Neural cell (in vitro differentiated cells): ENCODE results near the gene WDR17. TPM values are rescaled to one million over a fixed set of nuclear protein-coding genes. Genes with fewer than 3 reads are reported as not detected.

Source experiments
- H2AFZ ChIP-seq: fragments of 200-600, 300-800 bp; sonication (generic), shearing (Covaris generic); 2 replicates; pipeline ENCODE4 v1.6.0; 2014; ENCODE audit warnings: low read depth, mild to moderate bottlenecking, antibody characterized with exemption, low read length, moderate library complexity
- H3F3A ChIP-seq: fragments of 200-600 bp; shearing (Covaris generic); 2 replicates; pipeline ENCODE4 v1.6.1; 2016; ENCODE audit warnings: mild to moderate bottlenecking, moderate library complexity, mixed read lengths, antibody characterized with exemption, low read length; ENCODE audit not compliant: insufficient read depth, poor library complexity, severe bottlenecking
- H3K27ac ChIP-seq: fragments of 200-600, 300-800 bp; sonication (generic), shearing (Covaris generic); 2 replicates; pipeline ENCODE4 v1.5.1; 2014; ENCODE audit warnings: mild to moderate bottlenecking, low read length, moderate library complexity
- H3K27me3 ChIP-seq: fragments of 300-800, 200-600 bp; sonication (generic), shearing (Covaris generic); 2 replicates; pipeline ENCODE4 v1.6.0; 2014; ENCODE audit warnings: mild to moderate bottlenecking, low read depth, low read length, moderate library complexity; ENCODE audit not compliant: insufficient read depth
- H3K36me3 ChIP-seq: fragments of 300-800, 200-600 bp; sonication (generic), shearing (Covaris generic); 2 replicates; pipeline ENCODE4 v1.5.1; 2014; ENCODE audit warnings: mild to moderate bottlenecking, antibody characterized with exemption, low read length, moderate library complexity; ENCODE audit not compliant: insufficient read depth
- H3K4me2 ChIP-seq: fragments of 300-800, 200-600 bp; sonication (generic), shearing (Covaris generic); 2 replicates; pipeline ENCODE4 v1.6.0; 2014; ENCODE audit warnings: mild to moderate bottlenecking, low read length
- H3K4me3 ChIP-seq: fragments of 300-800, 200-600 bp; sonication (generic), shearing (Covaris generic); 2 replicates; pipeline ENCODE4 v1.5.1; 2014; ENCODE audit warnings: mild to moderate bottlenecking, low read length, moderate library complexity
- H3K79me2 ChIP-seq: fragments of 200-600 bp; shearing (Covaris generic); replicated peaks from 2 replicates; pipeline ENCODE4 v1.6.0; 2014; ENCODE audit warnings: mild to moderate bottlenecking, low read length, moderate library complexity; ENCODE audit not compliant: insufficient read depth
- H3K9ac ChIP-seq: fragments of 300-800, 200-600 bp; sonication (generic), shearing (Covaris generic); 2 replicates; pipeline ENCODE4 v1.6.1; 2016; ENCODE audit warnings: mild to moderate bottlenecking, low read length, mixed read lengths
- H3K9me2 ChIP-seq: fragments of 200-600 bp; shearing (Covaris generic); 2 replicates; pipeline ENCODE4 v1.6.1; 2016; ENCODE audit warnings: mild to moderate bottlenecking, low read length, mixed read lengths; ENCODE audit not compliant: insufficient read depth
- H3K9me3 ChIP-seq: fragments of 200-600, 300-800 bp; sonication (generic), shearing (Covaris generic); 2 replicates; pipeline ENCODE4 v1.6.1; 2016; ENCODE audit warnings: mild to moderate bottlenecking, mixed run types, low read length, moderate library complexity, mixed read lengths
- H4K20me1 ChIP-seq: fragments of 200-600 bp; shearing (Covaris generic); 2 replicates; pipeline ENCODE4 v1.6.1; 2016; ENCODE audit warnings: mild to moderate bottlenecking, mixed run types; ENCODE audit not compliant: insufficient read depth
- CTCF ChIP-seq: fragments of 450-650 bp; IDR thresholded peaks from 2 replicates; pipeline ENCODE4 v1.5.1; 2014; ENCODE audit warnings: antibody characterized with exemption, mild to moderate bottlenecking, moderate library complexity; ENCODE audit not compliant: poor library complexity, severe bottlenecking
- EP300 ChIP-seq: fragments of 450-650 bp; conservative IDR thresholded peaks from 2 replicates; pipeline ENCODE4 v1.6.1; 2014; ENCODE audit warnings: antibody characterized with exemption, mild to moderate bottlenecking, moderate library complexity; ENCODE audit not compliant: poor library complexity, severe bottlenecking
- EZH2 ChIP-seq: fragments of 200-600, 300-800 bp; shearing (Covaris generic), sonication (generic); IDR thresholded peaks from 2 replicates; pipeline ENCODE4 v1.6.1; 2014; ENCODE audit warnings: antibody characterized with exemption, low read length, borderline replicate concordance, mild to moderate bottlenecking; ENCODE audit not compliant: insufficient read depth, poor library complexity, severe bottlenecking
- MXI1 ChIP-seq: fragments of 450-650 bp; conservative IDR thresholded peaks from 2 replicates; pipeline ENCODE4 v1.6.1; 2014; ENCODE audit warnings: antibody characterized with exemption, mild to moderate bottlenecking; ENCODE audit not compliant: poor library complexity, severe bottlenecking
- POLR2AphosphoS5 ChIP-seq: IDR thresholded peaks from 2 replicates; pipeline ENCODE4 v1.6.1; 2012
- RAD21 ChIP-seq: fragments of 450-650 bp; conservative IDR thresholded peaks from 2 replicates; pipeline ENCODE4 v1.6.1; 2014; ENCODE audit warnings: antibody characterized with exemption, mild to moderate bottlenecking, moderate library complexity
- SMC3 ChIP-seq: fragments of 450-650 bp; conservative IDR thresholded peaks from 2 replicates; pipeline ENCODE4 v1.6.1; 2014; ENCODE audit warnings: antibody characterized with exemption, mild to moderate bottlenecking, moderate library complexity; ENCODE audit not compliant: poor library complexity
- TAF1 ChIP-seq: IDR thresholded peaks from 2 replicates; pipeline ENCODE4 v1.6.1; 2012; ENCODE audit warnings: low read depth
- polyA plus RNA-seq: library from polyadenylated mRNA; depleted of rRNA; stranded (reverse); fragments of >200 nt; gene quantifications from 2 replicates; pipeline ENCODE4 v1.2.3, GENCODE V29; 2014
- TF ChIP-seq, protein P1 (sequence below): IDR thresholded peaks from 2 replicates; pipeline ENCODE4 v1.6.1; 2012; ENCODE audit warnings: borderline replicate concordance

The WDR17 gene
- polyA plus RNA-seq, 1 donor from 2014 or later: 59.1 TPM

- no peaks in the 10 kb centered on the region for H4K20me1 ChIP-seq
- no peak overlapping the region for H3K9ac ChIP-seq
- TF ChIP-seq, protein P1, sequence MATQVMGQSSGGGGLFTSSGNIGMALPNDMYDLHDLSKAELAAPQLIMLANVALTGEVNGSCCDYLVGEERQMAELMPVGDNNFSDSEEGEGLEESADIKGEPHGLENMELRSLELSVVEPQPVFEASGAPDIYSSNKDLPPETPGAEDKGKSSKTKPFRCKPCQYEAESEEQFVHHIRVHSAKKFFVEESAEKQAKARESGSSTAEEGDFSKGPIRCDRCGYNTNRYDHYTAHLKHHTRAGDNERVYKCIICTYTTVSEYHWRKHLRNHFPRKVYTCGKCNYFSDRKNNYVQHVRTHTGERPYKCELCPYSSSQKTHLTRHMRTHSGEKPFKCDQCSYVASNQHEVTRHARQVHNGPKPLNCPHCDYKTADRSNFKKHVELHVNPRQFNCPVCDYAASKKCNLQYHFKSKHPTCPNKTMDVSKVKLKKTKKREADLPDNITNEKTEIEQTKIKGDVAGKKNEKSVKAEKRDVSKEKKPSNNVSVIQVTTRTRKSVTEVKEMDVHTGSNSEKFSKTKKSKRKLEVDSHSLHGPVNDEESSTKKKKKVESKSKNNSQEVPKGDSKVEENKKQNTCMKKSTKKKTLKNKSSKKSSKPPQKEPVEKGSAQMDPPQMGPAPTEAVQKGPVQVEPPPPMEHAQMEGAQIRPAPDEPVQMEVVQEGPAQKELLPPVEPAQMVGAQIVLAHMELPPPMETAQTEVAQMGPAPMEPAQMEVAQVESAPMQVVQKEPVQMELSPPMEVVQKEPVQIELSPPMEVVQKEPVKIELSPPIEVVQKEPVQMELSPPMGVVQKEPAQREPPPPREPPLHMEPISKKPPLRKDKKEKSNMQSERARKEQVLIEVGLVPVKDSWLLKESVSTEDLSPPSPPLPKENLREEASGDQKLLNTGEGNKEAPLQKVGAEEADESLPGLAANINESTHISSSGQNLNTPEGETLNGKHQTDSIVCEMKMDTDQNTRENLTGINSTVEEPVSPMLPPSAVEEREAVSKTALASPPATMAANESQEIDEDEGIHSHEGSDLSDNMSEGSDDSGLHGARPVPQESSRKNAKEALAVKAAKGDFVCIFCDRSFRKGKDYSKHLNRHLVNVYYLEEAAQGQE: no peak
- TF ChIP-seq RAD21: no peak
- TF ChIP-seq POLR2AphosphoS5: no peak
- no peak for TF ChIP-seq TAF1
- no peak for TF ChIP-seq SMC3
- TF ChIP-seq MXI1: no peak
- no peak for TF ChIP-seq EZH2
- no peak for TF ChIP-seq EP300
- TF ChIP-seq CTCF: no peak
- no peaks in the 10 kb centered on the region for H3K27me3 ChIP-seq
- no peaks in the 10 kb centered on the region for H3K36me3 ChIP-seq
- no peaks in the 10 kb centered on the region for H3K9me2 ChIP-seq
- H3K9me3 ChIP-seq: no peaks in the 10 kb centered on the region
- H3K4me3 ChIP-seq: no peak overlapping the region
- H3F3A ChIP-seq: no peaks in the 10 kb centered on the region
- H3K4me2 ChIP-seq: no peak overlapping the region
- no peak overlapping the region for H3K27ac ChIP-seq
- H3K79me2 ChIP-seq: no peaks in the 10 kb centered on the region
- H2AFZ ChIP-seq: no peak overlapping the region
Measured at GRCh38 chr4:176185051-176185450, 119.4 kb downstream of the WDR17 start.

- no peak overlapping the region for H3K4me2 ChIP-seq
- TF ChIP-seq SMC3: no peak
- TF ChIP-seq, protein P1: no peak
- no peak overlapping the region for H3K4me3 ChIP-seq
- H3K36me3 ChIP-seq: no peaks in the 10 kb centered on the region
- H3K79me2 ChIP-seq: no peaks in the 10 kb centered on the region
- H3K9ac ChIP-seq: no peak overlapping the region
- H3K27me3 ChIP-seq: no peaks in the 10 kb centered on the region
- H3F3A ChIP-seq: no peaks in the 10 kb centered on the region
- no peaks in the 10 kb centered on the region for H4K20me1 ChIP-seq
- no peaks in the 10 kb centered on the region for H3K9me2 ChIP-seq
- H3K27ac ChIP-seq: no peak overlapping the region
- no peaks in the 10 kb centered on the region for H3K9me3 ChIP-seq
- no peak overlapping the region for H2AFZ ChIP-seq
Measured at GRCh38 chr4:176186067-176186466, 120.4 kb downstream of the WDR17 start.
